Sigmoid colon (tissue), 7 donors: ENCODE measurements around the gene IFNGR1. TPM values are rescaled to one million over a fixed set of nuclear protein-coding genes. Genes with fewer than 3 reads are reported as not detected.

Experiments used
- DNase-seq: peaks from one replicate; pipeline ENCODE4 v3.0.0-alpha.2; 2019
- H3K27ac ChIP-seq, 4 donors: fragments of 200-600 bp; sonication (generic); one replicate each; pipeline ENCODE4 v1.5.1; 2016 to 2019; ENCODE audit warnings: mild to moderate bottlenecking in 1 of 4
- H3K27me3 ChIP-seq, 3 donors: fragments of 200-600 bp; sonication (generic); one replicate each; pipeline ENCODE4 v1.5.1; 2019; ENCODE audit warnings: mild to moderate bottlenecking in 1 of 3
- H3K36me3 ChIP-seq, 4 donors: fragments of 200-600 bp; sonication (generic); one replicate each; pipeline ENCODE4 v1.5.1; 2016 to 2019
- H3K4me1 ChIP-seq, 4 donors: fragments of 200-600 bp; sonication (generic); one replicate each; pipeline ENCODE4 v1.5.1; 2017 to 2019
- H3K4me3 ChIP-seq, 4 donors: fragments of 200-600 bp; sonication (generic); one replicate each; pipeline ENCODE4 v1.5.1; 2017 to 2019; ENCODE audit warnings: mild to moderate bottlenecking in 2 of 4, moderate library complexity in 1 of 4
- H3K9me3 ChIP-seq, 4 donors: fragments of 200-600 bp in 3 of 4; sonication (generic) in 3 of 4; one replicate each; pipeline versions ENCODE4 v1.5.1 to v1.6.1; 2013 to 2019
- CTCF ChIP-seq, 4 experiments: fragments of 450-650 bp in 3 of 4; fragments of 200-600 bp in 1 of 4; IDR thresholded peaks; one replicate each; pipeline ENCODE4 v1.5.1; 2016 to 2019; ENCODE audit warnings: antibody characterized with exemption in 4 of 4, mild to moderate bottlenecking in 3 of 4, moderate library complexity in 2 of 4
- EP300 ChIP-seq, 4 donors: sonication (generic); formaldehyde crosslinking; IDR thresholded peaks; one replicate each; pipeline ENCODE4 v1.6.1; 2017; ENCODE audit warnings: antibody characterized with exemption in 4 of 4
- POLR2A ChIP-seq, 2 donors: fragments of 450-650 bp; IDR thresholded peaks; one replicate each; pipeline ENCODE4 v1.6.1; 2016; ENCODE audit warnings: antibody characterized with exemption in 2 of 2, mild to moderate bottlenecking in 2 of 2, moderate library complexity in 2 of 2
- POLR2AphosphoS5 ChIP-seq, 4 donors: sonication (generic); formaldehyde crosslinking; IDR thresholded peaks; one replicate each; pipeline ENCODE4 v1.6.1; 2017; ENCODE audit warnings: antibody characterized with exemption in 4 of 4
- WGBS, 2 donors: extraction: QIAGEN DNeasy Blood & Tissue Kit; methylation state at CpG; one replicate each; pipeline ENCODE4 v1.1.7; 2013; 5-methylcytosine and 5-hydroxymethylcytosine counted together
- intact Hi-C: fragments of 100-400 bp; cut with DNase I; formaldehyde crosslinking; loops from one replicate; pipeline ENCODE4 v1.15.1; 2023
- polyA plus RNA-seq, 3 donors: library from polyadenylated mRNA; stranded (reverse); fragments of 200-250 nt; gene quantifications; one replicate each; pipeline ENCODE4 v1.2.3, GENCODE V29; 2013
- total RNA-seq, 4 donors: library from RNA; depleted of rRNA; stranded (reverse); fragments of >200 nt; gene quantifications; one replicate each; pipeline ENCODE4 v1.1.0, GENCODE V29; 2016
- donor health status: healthy with polysubstance abuse.
- donor health status: Bipolar disorder and iron deficiency.
- donor health status: healthy.

The IFNGR1 gene
- total and polyA plus RNA-seq, 7 donors: 32.4 to 116 (median 60.9) TPM

GRCh38 chr6:137227871-137228302 lies 8.7 kb upstream of the IFNGR1 start:
- Histone ChIP-seq H3K27me3 (no peaks in the 10 kb centered on the region), H3K4me1 (no peaks in the 10 kb centered on the region), H3K4me3 (no peak overlapping the region), H3K36me3 (no peaks in the 10 kb centered on the region), H3K9me3 (no peaks in the 10 kb centered on the region), H3K27ac (peak overlapping the region in 1 of 4 donors; percentile 25)
- TF ChIP-seq POLR2AphosphoS5 (IDR thresholded peaks at IDR 0.05) (no peak), CTCF (IDR thresholded peaks at IDR 0.05) (no peak), POLR2A (IDR thresholded peaks at IDR 0.05) (no peak), EP300 (IDR thresholded peaks at IDR 0.05) (no peak)
- intact Hi-C loops: no loop called here
- 52 to 68% methylated on average over 4 of the region's 4 CpGs for WGBS, 2 donors
- no peak for DNase-seq

- TF ChIP-seq CTCF (IDR thresholded peaks at IDR 0.05) (no peak), POLR2A (IDR thresholded peaks at IDR 0.05) (no peak), POLR2AphosphoS5 (IDR thresholded peaks at IDR 0.05) (no peak), EP300 (IDR thresholded peaks at IDR 0.05) (no peak)
- Histone ChIP-seq H3K4me1 (no peaks in the 10 kb centered on the region), H3K27ac (peak overlapping the region in 1 of 4 donors; percentile 47), H3K36me3 (no peaks in the 10 kb centered on the region), H3K4me3 (no peak overlapping the region), H3K27me3 (no peaks in the 10 kb centered on the region), H3K9me3 (no peaks in the 10 kb centered on the region)
- intact Hi-C loops: no loop called here
- WGBS, 2 donors: 93 to 95% methylated on average over 4 of the region's 4 CpGs
- no peak for DNase-seq
Observed at GRCh38 chr6:137226697-137227096, 7.5 kb upstream of the IFNGR1 start.

GRCh38 chr6:137224799-137225198 lies 5.6 kb upstream of the IFNGR1 start:
- Histone ChIP-seq H3K4me1 (peaks cover 0 to 7% (median 4%) of the 10 kb centered on the region in 4 donors), H3K27me3 (no peaks in the 10 kb centered on the region), H3K4me3 (no peak overlapping the region), H3K9me3 (no peaks in the 10 kb centered on the region), H3K36me3 (no peaks in the 10 kb centered on the region), H3K27ac (peak overlapping the region in 2 of 4 donors; percentile 60 to 62)
- no peak for DNase-seq
- WGBS, 2 donors: 62 to 88% methylated on average over 2 of the region's 2 CpGs
- TF ChIP-seq POLR2AphosphoS5 (IDR thresholded peaks at IDR 0.05) (peak in 1 of 4 donors; percentile 34), EP300 (IDR thresholded peaks at IDR 0.05) (no peak)
- intact Hi-C loops: no loop called here

GRCh38 chr6:137223370-137224131 lies 4.4 kb upstream of the IFNGR1 start:
- TF ChIP-seq POLR2AphosphoS5 (IDR thresholded peaks at IDR 0.05) (peak in 1 of 4 donors; percentile 32), CTCF (IDR thresholded peaks at IDR 0.05) (no peak)
- intact Hi-C loops: no loop called here
- WGBS, 2 donors: 72 to 75% methylated on average over 6 of the region's 6 CpGs
- Histone ChIP-seq H3K27me3 (no peaks in the 10 kb centered on the region), H3K36me3 (no peaks in the 10 kb centered on the region), H3K4me3 (no peak overlapping the region), H3K9me3 (no peaks in the 10 kb centered on the region), H3K4me1 (peaks cover 0 to 9% (median 8%) of the 10 kb centered on the region in 4 donors), H3K27ac (peak overlapping the region; percentile 11 to 62 (median 54))
- DNase-seq: peak; percentile 75

- peaks cover 0 to 18% (median 16%) of the 10 kb centered on the region in 4 donors for H3K4me1 ChIP-seq
- no peaks in the 10 kb centered on the region for H3K36me3 ChIP-seq
- peak overlapping the region; percentile 35 to 56 (median 50) for H3K27ac ChIP-seq
- H3K9me3 ChIP-seq: no peaks in the 10 kb centered on the region
- no peak for TF ChIP-seq POLR2AphosphoS5 (IDR thresholded peaks at IDR 0.05)
- no peak for TF ChIP-seq POLR2A (IDR thresholded peaks at IDR 0.05)
- TF ChIP-seq EP300 (IDR thresholded peaks at IDR 0.05): no peak
- no peak for TF ChIP-seq CTCF (IDR thresholded peaks at IDR 0.05)
- 57 to 64% methylated on average over 3 of the region's 3 CpGs for WGBS, 2 donors
- no peaks in the 10 kb centered on the region for H3K27me3 ChIP-seq
- H3K4me3 ChIP-seq: no peak overlapping the region
- intact Hi-C loops: no loop called here
- no peak for DNase-seq
Observed at GRCh38 chr6:137222381-137222780, 3.2 kb upstream of the IFNGR1 start.
